GM12878 (cell line): ENCODE results near the gene NEK1. TPM values are rescaled to one million over a fixed set of nuclear protein-coding genes. Genes with fewer than 3 reads are reported as not detected.

ENCODE experiments used
- ATAC-seq: fragments of 200-7000 bp; cut with Tn5 transposase; 3 replicates; pipeline ENCODE4 v1.9.1; 2020; ENCODE audit warnings: mild to moderate bottlenecking, moderate library complexity
- BruUV-seq: library from RNA; stranded (reverse); fragments of 400-500 nt; replicated peaks from 2 replicates; lab custom pipeline; 2021; lab: Mats Ljungman, UMichigan
- CTCF ChIA-PET: fragments of 300-600 bp; sonication (Branson Sonifier 250); formaldehyde crosslinking; extraction: SDS; loops from one replicate; lab custom pipeline; 2021; ENCODE audit warnings: inconsistent platforms; lab: Yijun Ruan, JAX
- POLR2A ChIA-PET: fragments of 350-600 bp; formaldehyde crosslinking; extraction: SDS; loops from one replicate; lab custom pipeline; 2021; ENCODE audit warnings: inconsistent platforms; lab: Charles Lee
- RAD21 ChIA-PET: fragments of 300-600 bp; sonication (Branson Sonifier 250); formaldehyde crosslinking; loops from one replicate; lab custom pipeline; 2023; ENCODE audit warnings: antibody characterized with exemption; ENCODE audit not compliant: unreplicated experiment; lab: Charles Lee
- SMC1A ChIA-PET: fragments of 300-600 bp; sonication (Branson Sonifier 250); formaldehyde crosslinking; loops from one replicate; lab custom pipeline; 2023; ENCODE audit not compliant: unreplicated experiment, uncharacterized antibody; lab: Charles Lee
- DNase-seq: peaks from one replicate; pipeline ENCODE4 v3.0.0-alpha.2; 2011; ENCODE audit warnings: low read depth, low spot score
- FAIRE-seq: peaks from 3 replicates; lab custom pipeline; 2011; peaks lifted over from hg19 to GRCh38; lab: Jason Lieb, UNC
- H2AFZ ChIP-seq: 2 replicates; pipeline ENCODE4 v1.6.0; 2011; ENCODE audit warnings: low read depth, low read length, control low read depth; ENCODE audit not compliant: control insufficient read depth
- H3K27ac ChIP-seq: 2 replicates; pipeline ENCODE4 v1.5.1; 2011; ENCODE audit warnings: control low read depth; ENCODE audit not compliant: control insufficient read depth, insufficient read depth
- H3K27me3 ChIP-seq, 2 experiments: replicated peaks in 1 of 2; 2 replicates each; pipeline versions ENCODE4 v1.6.0 to v1.6.1; 2011; ENCODE audit warnings: low read length in 1 of 2; ENCODE audit not compliant: control insufficient read depth in 2 of 2, insufficient read depth in 2 of 2
- H3K36me3 ChIP-seq, 2 experiments: 2 replicates each; pipeline ENCODE4 v1.5.1; 2011; ENCODE audit warnings: low read length in 1 of 2; ENCODE audit not compliant: control insufficient read depth in 2 of 2, insufficient read depth in 2 of 2
- H3K4me1 ChIP-seq: 2 replicates; pipeline ENCODE4 v1.6.1; 2011; ENCODE audit warnings: mild to moderate bottlenecking, low read length, moderate library complexity, mixed read lengths; ENCODE audit not compliant: control insufficient read depth, insufficient read depth
- H3K4me2 ChIP-seq: 2 replicates; pipeline ENCODE4 v1.6.0; 2011; ENCODE audit warnings: control low read depth; ENCODE audit not compliant: control insufficient read depth, insufficient read depth
- H3K4me3 ChIP-seq: fragments of 200-600 bp; sonication (generic); 2 replicates; pipeline ENCODE4 v1.5.1; 2016
- H3K79me2 ChIP-seq: 2 replicates; pipeline ENCODE4 v1.6.0; 2011; ENCODE audit warnings: low read length; ENCODE audit not compliant: control insufficient read depth, insufficient read depth
- H3K9ac ChIP-seq: 2 replicates; pipeline ENCODE4 v1.8.0; 2011; ENCODE audit warnings: low read length, control low read depth, mixed read lengths; ENCODE audit not compliant: control insufficient read depth, insufficient read depth
- H3K9me3 ChIP-seq: replicated peaks from 3 replicates; pipeline ENCODE4 v1.5.1; 2011; ENCODE audit warnings: mild to moderate bottlenecking, low read length; ENCODE audit not compliant: control insufficient read depth, insufficient read depth
- H4K20me1 ChIP-seq: 2 replicates; pipeline ENCODE4 v1.6.0; 2011; ENCODE audit not compliant: control insufficient read depth, insufficient read depth
- BRCA1 ChIP-seq: IDR thresholded peaks from 2 replicates; pipeline ENCODE4 v1.6.1; 2011; ENCODE audit warnings: low read depth, low read length, improper control_type of control experiment
- EP300 ChIP-seq, 2 experiments: fragments of 150-350 bp in 1 of 2; IDR thresholded peaks; 2 replicates each; pipeline ENCODE4 v1.6.1; 2011 to 2012; ENCODE audit warnings: low read depth in 2 of 2, low read length in 2 of 2, borderline replicate concordance in 1 of 2, improper control_type of control experiment in 1 of 2, inconsistent platforms in 1 of 2; ENCODE audit not compliant: control insufficient read depth in 1 of 2
- IKZF2 ChIP-seq, 2 experiments: fragments of 450-650 bp; IDR thresholded peaks; 2 replicates each; pipeline ENCODE4 v1.6.1; 2017; ENCODE audit warnings: mild to moderate bottlenecking in 2 of 2, moderate library complexity in 2 of 2
- MXI1 ChIP-seq: fragments of 150-350 bp; IDR thresholded peaks from 2 replicates; pipeline ENCODE4 v1.6.1; 2011; ENCODE audit warnings: low read depth, mild to moderate bottlenecking, inconsistent platforms, low read length, improper control_type of control experiment
- NRF1 ChIP-seq: conservative IDR thresholded peaks from 2 replicates; pipeline ENCODE4 v1.6.1; 2011; ENCODE audit warnings: mild to moderate bottlenecking, low read depth, low read length, improper control_type of control experiment
- RCOR1 ChIP-seq: conservative IDR thresholded peaks from 2 replicates; pipeline ENCODE4 v1.6.1; 2012; ENCODE audit warnings: low read depth, low read length, improper control_type of control experiment
- SREBF1 ChIP-seq: IDR thresholded peaks from 2 replicates; pipeline ENCODE4 v1.6.1; 2012; ENCODE audit warnings: mild to moderate bottlenecking, low read length
- STAT3 ChIP-seq: IDR thresholded peaks from 2 replicates; pipeline ENCODE4 v1.6.1; 2011; ENCODE audit warnings: low read depth, low read length, improper control_type of control experiment
- TCF7 ChIP-seq: IDR thresholded peaks from 2 replicates; pipeline ENCODE4 v1.6.1; 2014; ENCODE audit warnings: antibody characterized with exemption, borderline replicate concordance
- YBX1 ChIP-seq: fragments of 450-650 bp; IDR thresholded peaks from 2 replicates; pipeline ENCODE4 v1.6.1; 2016; ENCODE audit warnings: antibody characterized with exemption
- ZNF24 ChIP-seq: fragments of 450-650 bp; IDR thresholded peaks from 2 replicates; pipeline ENCODE4 v1.6.1; 2017; ENCODE audit warnings: antibody characterized with exemption, mild to moderate bottlenecking
- in situ Hi-C: fragments of 300-500 bp; cut with MboI; formaldehyde crosslinking; loops from 9 replicates; pipeline ENCODE4 v1.14.3; 2018; ENCODE audit warnings: mixed read lengths
- intact Hi-C: fragments of 100-400 bp; cut with micrococcal nuclease; formaldehyde crosslinking; loops from one replicate; pipeline ENCODE4 v1.14.2; 2022; ENCODE audit not compliant: unreplicated experiment
- polyA plus RNA-seq, 11 experiments: library from polyadenylated mRNA; depleted of rRNA in 4 of 11; unstranded in 6 of 11; stranded (reverse) in 5 of 11; fragments of >200 nt; fragmentation: Nextera tagmentation in 4 of 11; fragmentation: Illumina TruSeq in 1 of 11; extraction: Ambion mirVana in 4 of 11; extraction: Trizol in 1 of 11; gene quantifications; 1 replicate in 1 of 11; 2 replicates in 10 of 11; pipeline versions ENCODE4 v1.2.1 to v1.2.3, GENCODE V29; 2011 to 2016; ENCODE audit warnings: inconsistent platforms in 2 of 11, missing spikeins in 2 of 11, low read depth in 1 of 11
- total RNA-seq, 4 experiments: library from RNA; depleted of rRNA in 3 of 4; stranded (reverse); fragments of >200 nt in 3 of 4; fragmentation: Illumina TruSeq in 1 of 4; extraction: Trizol in 1 of 4; gene quantifications; 2 replicates each; pipeline versions ENCODE4 v1.2.1 to v1.2.3, GENCODE V29; 2013 to 2021
- TF ChIP-seq, protein P1 (sequence below): fragments of 150-350 bp; IDR thresholded peaks from 2 replicates; pipeline ENCODE4 v1.6.1; 2014; ENCODE audit warnings: mild to moderate bottlenecking, low read depth, low read length
- TF ChIP-seq, protein P2 (sequence below): fragments of 450-650 bp; conservative IDR thresholded peaks from 2 replicates; pipeline ENCODE4 v1.6.1; 2017; ENCODE audit warnings: mild to moderate bottlenecking, moderate library complexity

Gene NEK1
- total and polyA plus RNA-seq, 10 of the 15 experiments (the other 5 are each of a cell fraction or from before 2014, with no cell fraction given), result 4.9 to 16.1 (median 7.5) TPM

DNA sequence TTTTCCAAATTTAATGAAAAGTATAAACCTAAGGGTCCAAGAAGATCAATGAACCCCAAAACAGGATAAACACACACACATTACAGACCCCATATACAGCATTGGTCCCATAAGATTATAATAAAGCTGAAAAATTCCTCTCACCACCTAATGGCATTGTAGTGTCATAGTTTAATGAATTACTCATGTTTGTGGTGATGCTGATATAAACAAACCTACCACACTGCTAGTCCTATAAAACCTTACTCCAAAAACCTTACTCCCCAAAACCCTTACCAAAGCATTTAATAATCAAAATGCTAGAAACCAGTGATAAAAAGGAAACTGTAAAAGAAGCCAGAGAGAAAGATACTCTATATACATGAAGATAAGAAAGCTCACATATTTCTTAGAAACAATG lies 193.5 kb downstream of the NEK1 start:
- in situ Hi-C loops (no loop called here), intact Hi-C loops (no loop called here)
- no TSS peak for BruUV-seq
- POLR2A ChIA-PET, result interaction anchor here (0.9 to 1.4 kb wide), 2 partner anchors 11 to 19 kb away, joined by 3 read pairs; no protein-coding TSS in a partner anchor
- no peak for TF ChIP-seq NRF1
- no peak for TF ChIP-seq TCF7
- no peak for TF ChIP-seq IKZF2 (IDR thresholded peaks at IDR 0.05)
- TF ChIP-seq, protein P1, sequence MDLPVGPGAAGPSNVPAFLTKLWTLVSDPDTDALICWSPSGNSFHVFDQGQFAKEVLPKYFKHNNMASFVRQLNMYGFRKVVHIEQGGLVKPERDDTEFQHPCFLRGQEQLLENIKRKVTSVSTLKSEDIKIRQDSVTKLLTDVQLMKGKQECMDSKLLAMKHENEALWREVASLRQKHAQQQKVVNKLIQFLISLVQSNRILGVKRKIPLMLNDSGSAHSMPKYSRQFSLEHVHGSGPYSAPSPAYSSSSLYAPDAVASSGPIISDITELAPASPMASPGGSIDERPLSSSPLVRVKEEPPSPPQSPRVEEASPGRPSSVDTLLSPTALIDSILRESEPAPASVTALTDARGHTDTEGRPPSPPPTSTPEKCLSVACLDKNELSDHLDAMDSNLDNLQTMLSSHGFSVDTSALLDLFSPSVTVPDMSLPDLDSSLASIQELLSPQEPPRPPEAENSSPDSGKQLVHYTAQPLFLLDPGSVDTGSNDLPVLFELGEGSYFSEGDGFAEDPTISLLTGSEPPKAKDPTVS, result no peak
- no peak for TF ChIP-seq YBX1
- TF ChIP-seq EP300 (IDR thresholded peaks at IDR 0.05; ENCODE audit: borderline replicate concordance in 1 of 2, control insufficient read depth in 1 of 2, low read depth in 2 of 2, low read length in 2 of 2), result no peak
- TF ChIP-seq SREBF1, result no peak
- no peak for TF ChIP-seq MXI1
- TF ChIP-seq BRCA1, result no peak
- TF ChIP-seq ZNF24, result no peak
- TF ChIP-seq RCOR1, result no peak
- TF ChIP-seq, protein P2, sequence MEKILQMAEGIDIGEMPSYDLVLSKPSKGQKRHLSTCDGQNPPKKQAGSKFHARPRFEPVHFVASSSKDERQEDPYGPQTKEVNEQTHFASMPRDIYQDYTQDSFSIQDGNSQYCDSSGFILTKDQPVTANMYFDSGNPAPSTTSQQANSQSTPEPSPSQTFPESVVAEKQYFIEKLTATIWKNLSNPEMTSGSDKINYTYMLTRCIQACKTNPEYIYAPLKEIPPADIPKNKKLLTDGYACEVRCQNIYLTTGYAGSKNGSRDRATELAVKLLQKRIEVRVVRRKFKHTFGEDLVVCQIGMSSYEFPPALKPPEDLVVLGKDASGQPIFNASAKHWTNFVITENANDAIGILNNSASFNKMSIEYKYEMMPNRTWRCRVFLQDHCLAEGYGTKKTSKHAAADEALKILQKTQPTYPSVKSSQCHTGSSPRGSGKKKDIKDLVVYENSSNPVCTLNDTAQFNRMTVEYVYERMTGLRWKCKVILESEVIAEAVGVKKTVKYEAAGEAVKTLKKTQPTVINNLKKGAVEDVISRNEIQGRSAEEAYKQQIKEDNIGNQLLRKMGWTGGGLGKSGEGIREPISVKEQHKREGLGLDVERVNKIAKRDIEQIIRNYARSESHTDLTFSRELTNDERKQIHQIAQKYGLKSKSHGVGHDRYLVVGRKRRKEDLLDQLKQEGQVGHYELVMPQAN, result no peak
- TF ChIP-seq STAT3, result no peak
- SMC1A ChIA-PET, result interaction anchor here (1.0 to 11.9 kb wide), 6 partner anchors 8 to 149 kb away, joined by 3 to 212 read pairs (median 6); partner anchors contain the start of gene SH3RF1
- Histone ChIP-seq H3K9me3 (no peaks in the 10 kb centered on the region), H3K27ac (no peak overlapping the region), H4K20me1 (no peaks in the 10 kb centered on the region), H3K9ac (no peak overlapping the region), H3K4me3 (no peak overlapping the region), H3K4me2 (no peak overlapping the region), H3K27me3 (no peaks in the 10 kb centered on the region), H3K36me3 (no peaks in the 10 kb centered on the region), H3K79me2 (no peaks in the 10 kb centered on the region), H3K4me1 (no peaks in the 10 kb centered on the region), H2AFZ (no peak overlapping the region)
- RAD21 ChIA-PET, result interaction anchor here (3.2 kb wide), 1 partner anchor 19 kb away, joined by 47 read pairs; no protein-coding TSS in a partner anchor
- CTCF ChIA-PET, result interaction anchor here (1.2 to 3.4 kb wide), 3 partner anchors 13 to 107 kb away, joined by 4 to 23 read pairs (median 12); no protein-coding TSS in a partner anchor
- DNase-seq (no peak), ATAC-seq (no peak), FAIRE-seq (no peak)
